Epidermal melanocyte (primary cell): ENCODE measurements around the gene SIPA1L3.
A peak's percentile ranks its signal among the peaks of the same experiment; 100 is the strongest.
"Not testable (repeated sequence)": the region's sequence is repeated elsewhere in the genome, so short reads cannot be mapped to it uniquely, and the experiment has no call there.

ENCODE experiments used
- DNase-seq: peaks from one replicate; pipeline ENCODE4 v3.0.0; 2011; ENCODE audit warnings: low spot score; ENCODE audit not compliant: insufficient read length

Gene SIPA1L3

GRCh38 chr19:38211151-38211591 lies 304.2 kb downstream of the SIPA1L3 start:
- no peak for DNase-seq

GRCh38 chr19:38211766-38212165 lies 304.8 kb downstream of the SIPA1L3 start:
- no peak for DNase-seq

GRCh38 chr19:38213469-38213868 lies 306.5 kb downstream of the SIPA1L3 start:
- no peak for DNase-seq

GRCh38 chr19:38213911-38214625 lies 307.1 kb downstream of the SIPA1L3 start:
- no peak for DNase-seq

- DNase-seq = no peak
Observed at GRCh38 chr19:38216785-38217641, 310.0 kb downstream of the SIPA1L3 start.

- no peak for DNase-seq
Observed at GRCh38 chr19:38218204-38218603, 311.2 kb downstream of the SIPA1L3 start.

GRCh38 chr19:38219221-38219620 lies 312.2 kb downstream of the SIPA1L3 start:
- no peak for DNase-seq

- DNase-seq = no peak
Observed at GRCh38 chr19:38221421-38221820, 314.4 kb downstream of the SIPA1L3 start.

- DNase-seq = no peak
Observed at GRCh38 chr19:38221919-38222830, 315.2 kb downstream of the SIPA1L3 start.

- no peak for DNase-seq
Observed at GRCh38 chr19:38223119-38223523, 316.1 kb downstream of the SIPA1L3 start.

GRCh38 chr19:38223617-38224013 lies 316.6 kb downstream of the SIPA1L3 start:
- DNase-seq = no peak

- DNase-seq = peak; percentile 98
Observed at GRCh38 chr19:38224014-38224862, 317.2 kb downstream of the SIPA1L3 start, which contains the start of gene DPF1. Gene DPF1 (minus strand): TSS chr19:38224222. CDS start chr19:38224142, 80 bp downstream.

GRCh38 chr19:38224863-38225218 lies 317.8 kb downstream of the SIPA1L3 start:
- DNase-seq = not testable (repeated sequence)

- no peak for DNase-seq
Observed at GRCh38 chr19:38227287-38228004, 320.4 kb downstream of the SIPA1L3 start.

- DNase-seq = no peak
Observed at GRCh38 chr19:38228005-38228377, 321.0 kb downstream of the SIPA1L3 start.

GRCh38 chr19:38228491-38229439 lies 321.8 kb downstream of the SIPA1L3 start:
- no peak for DNase-seq

GRCh38 chr19:38229585-38230073 lies 322.6 kb downstream of the SIPA1L3 start:
- DNase-seq = peak; percentile 81

GRCh38 chr19:38230506-38231133 lies 323.6 kb downstream of the SIPA1L3 start:
- DNase-seq = not testable (repeated sequence)
